NCI-H2196 (cell line): ENCODE measurements around the gene ANXA11.
"Not testable (repeated sequence)": the region's sequence is repeated elsewhere in the genome, so short reads cannot be mapped to it uniquely, and the experiment has no call there.

Source experiments
- DNase-seq: peaks from one replicate; lab custom pipeline; 2025; ENCODE audit not compliant: unreplicated experiment; lab: John Stamatoyannopoulos, UW

ANXA11 gene

GRCh38 chr10:80146918-80147317, 58.4 kb downstream of the ANXA11 start:
- DNase-seq = no peak

GRCh38 chr10:80145406-80146308, 59.7 kb downstream of the ANXA11 start:
- peak; percentile 24 for DNase-seq

DNA sequence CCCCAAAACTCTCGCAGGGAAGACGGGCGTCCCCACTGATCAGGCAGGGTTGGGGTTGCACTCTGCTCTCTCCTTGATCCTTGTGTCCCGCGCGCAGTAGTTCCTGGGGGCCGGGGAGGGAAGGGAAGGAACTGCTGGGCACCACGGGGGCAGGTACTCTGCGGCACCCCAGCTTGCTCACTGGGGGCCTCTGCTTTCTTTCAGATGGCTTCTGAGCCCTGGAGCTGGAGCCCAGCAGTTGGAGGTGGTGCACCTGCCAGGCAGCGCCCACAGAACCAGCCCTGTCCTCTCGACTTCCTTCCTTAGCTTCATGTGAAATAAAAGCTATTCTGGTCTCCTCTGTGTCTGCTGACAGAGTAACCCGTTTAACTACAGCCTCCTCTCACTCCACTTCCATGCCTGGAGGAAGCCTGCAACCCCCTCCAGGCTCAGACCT, 60.6 kb downstream of the ANXA11 start:
- no peak for DNase-seq

GRCh38 chr10:80144067-80144695, 61.2 kb downstream of the ANXA11 start:
- peak; percentile 23 for DNase-seq

- no peak for DNase-seq
These were observed 63.5 kb downstream of the ANXA11 start for GRCh38 chr10:80141696-80142460.

DNA sequence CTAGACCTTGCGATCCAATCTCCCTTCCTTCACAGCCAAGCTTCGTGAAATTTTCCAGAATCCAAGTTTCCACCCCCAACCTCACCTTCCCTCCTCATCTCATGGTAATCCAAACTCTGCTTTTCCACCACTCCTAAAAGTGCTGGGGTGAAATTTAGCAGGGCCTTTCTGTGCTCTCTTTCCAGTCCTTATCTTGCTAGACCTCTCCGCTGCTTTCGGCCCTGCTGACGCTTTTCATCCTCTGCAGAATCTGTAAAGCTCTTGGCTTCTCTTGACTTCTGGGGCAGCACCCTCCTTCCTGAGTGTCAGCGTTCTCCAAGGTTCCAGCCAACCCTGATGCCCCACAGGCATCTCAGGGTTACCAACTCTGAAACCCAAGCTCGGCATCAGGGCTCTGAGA, 65.1 kb downstream of the ANXA11 start:
- no peak for DNase-seq

GRCh38 chr10:80139265-80139664, 66.1 kb downstream of the ANXA11 start:
- DNase-seq = no peak

DNA sequence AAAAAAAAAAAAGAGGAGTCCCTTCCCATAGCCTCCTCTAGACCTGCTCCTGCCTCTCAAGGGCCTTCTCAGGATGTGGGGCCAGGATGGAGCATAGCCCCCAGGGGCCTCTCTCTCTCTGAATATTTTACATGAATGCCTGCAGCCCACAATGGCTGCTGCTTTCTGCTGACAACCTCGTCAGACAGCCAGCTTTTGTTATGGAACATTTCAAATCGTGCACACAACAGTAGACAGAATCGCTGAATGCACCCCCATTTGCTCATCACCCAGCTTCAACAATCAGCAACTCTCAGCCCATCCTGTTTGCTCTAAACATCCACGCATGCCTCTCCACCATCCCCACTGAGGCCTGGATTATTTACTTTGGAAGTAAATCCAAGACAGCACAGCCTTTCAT, 67.4 kb downstream of the ANXA11 start:
- no peak for DNase-seq

- no peak for DNase-seq
These were observed 68.1 kb downstream of the ANXA11 start for GRCh38 chr10:80137031-80137862.

GRCh38 chr10:80136134-80136571, 69.2 kb downstream of the ANXA11 start:
- DNase-seq = no peak

- not testable (repeated sequence) for DNase-seq
These were observed 71.7 kb downstream of the ANXA11 start for GRCh38 chr10:80133687-80134086.

DNA sequence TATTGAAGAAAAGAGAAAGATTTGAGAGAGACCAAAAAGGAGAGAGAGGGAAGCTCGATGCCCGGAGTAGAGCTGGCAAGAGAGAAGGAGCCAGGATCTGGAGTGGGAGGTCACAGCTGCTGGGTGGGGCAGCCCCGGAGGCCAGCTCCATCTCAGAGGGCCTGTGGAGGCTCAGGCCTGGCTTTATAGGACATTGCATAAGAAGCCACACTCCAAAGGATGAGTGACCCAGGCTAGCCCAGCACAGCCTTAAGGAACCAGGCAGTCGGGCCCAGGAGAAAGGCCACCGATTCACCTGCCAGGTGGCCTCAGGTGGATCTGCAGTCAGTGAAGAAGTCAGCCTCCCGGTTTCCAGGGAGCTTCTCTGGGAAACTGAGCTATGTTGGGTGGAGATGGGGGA, 72.1 kb downstream of the ANXA11 start:
- DNase-seq = no peak

DNA sequence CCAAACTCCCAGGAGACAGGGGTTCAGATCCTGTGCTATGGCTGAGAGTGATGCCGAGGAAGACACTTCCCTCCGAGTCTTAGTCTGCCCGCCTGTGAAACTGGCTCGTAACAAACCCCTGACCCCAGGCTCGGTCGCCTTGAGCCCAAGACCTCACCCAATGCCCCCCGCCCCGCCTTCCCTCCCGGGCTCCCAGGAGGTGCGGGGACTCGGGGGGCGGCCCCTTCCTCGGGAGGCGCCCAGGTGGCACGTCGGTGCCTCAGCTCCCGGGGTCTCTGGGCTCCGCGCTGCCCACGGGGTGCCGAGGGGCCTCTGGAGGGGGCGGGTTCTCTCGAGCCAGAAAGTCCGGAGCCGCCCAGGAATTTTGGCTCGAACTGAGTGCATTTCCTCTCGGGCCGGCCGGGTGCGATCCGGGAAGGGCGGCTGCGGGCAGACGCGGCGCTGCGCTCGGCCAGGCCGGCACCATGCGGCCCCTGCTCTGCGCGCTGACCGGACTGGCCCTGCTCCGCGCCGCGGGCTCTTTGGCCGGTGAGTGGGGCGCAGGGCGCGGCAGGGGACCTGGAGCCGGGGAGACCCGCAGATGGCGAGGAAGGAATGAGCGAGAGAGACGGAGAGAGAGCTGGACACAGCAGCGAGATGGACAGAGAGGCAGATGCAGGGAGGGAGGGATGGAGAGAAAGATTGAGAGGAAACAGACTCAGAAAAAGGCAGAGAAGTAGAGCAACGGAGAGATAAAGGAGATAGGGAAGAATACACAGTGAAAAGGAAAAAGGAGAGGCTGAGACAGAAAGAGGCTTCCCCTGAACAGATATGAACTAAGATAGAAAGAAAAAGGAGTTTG, 72.8 kb downstream of the ANXA11 start, which contains the start of gene PLAC9:
TSS of gene PLAC9 (plus strand) at position 432 of the 841 bp plus-strand sequence. CDS start at position 465, 33 bp downstream.
- DNase-seq = no peak

GRCh38 chr10:80131499-80131901, 73.8 kb downstream of the ANXA11 start:
- DNase-seq = no peak

GRCh38 chr10:80126876-80127275, 78.5 kb downstream of the ANXA11 start:
- no peak for DNase-seq

DNA sequence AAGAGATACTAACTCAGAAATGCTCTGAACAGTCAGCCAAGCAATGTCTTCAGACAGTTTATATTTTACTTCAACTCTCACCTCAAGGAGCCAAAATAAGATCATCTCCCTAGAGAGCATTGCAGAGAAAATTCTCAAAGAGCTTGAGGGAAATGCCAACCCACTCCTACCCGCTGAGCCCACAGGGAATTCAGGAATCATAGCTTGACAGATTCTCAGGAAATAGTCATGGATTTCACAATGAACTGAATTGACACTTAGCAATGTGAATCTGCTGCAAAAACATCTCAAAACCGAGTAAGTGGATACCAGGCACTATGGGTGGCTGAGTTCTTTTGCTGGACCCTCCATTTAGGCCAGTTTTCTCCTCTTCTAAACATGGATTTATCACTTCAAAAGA, 82.6 kb downstream of the ANXA11 start:
- no peak for DNase-seq

DNA sequence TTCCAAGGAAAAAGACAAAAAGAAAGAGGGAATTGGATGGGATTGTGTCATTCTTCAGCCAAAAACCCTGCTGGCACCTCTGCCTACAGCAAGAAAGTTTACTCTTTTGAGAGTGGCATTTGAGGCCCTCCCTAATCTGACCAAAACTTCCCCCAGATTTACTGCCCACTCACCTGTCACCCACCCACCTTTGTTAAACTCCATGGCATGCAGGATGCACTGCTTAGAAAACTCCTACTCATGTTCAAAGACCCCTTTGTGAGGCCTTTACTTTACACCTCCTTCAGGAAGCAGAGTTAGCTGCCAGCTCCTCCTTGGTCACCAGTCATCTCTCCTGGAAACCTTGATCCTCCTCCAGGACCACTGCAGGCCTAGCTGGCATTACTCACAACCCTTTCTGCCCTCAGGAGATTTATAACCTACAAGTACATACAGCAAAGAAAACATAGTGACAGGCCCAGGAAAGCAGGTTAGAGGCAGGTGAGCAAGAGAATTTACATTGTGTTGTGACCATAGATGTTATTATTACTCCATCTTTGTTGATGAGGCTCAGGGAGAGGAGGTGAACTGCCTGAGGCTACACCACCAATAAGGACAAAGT, 83.1 kb downstream of the ANXA11 start:
- no peak for DNase-seq

GRCh38 chr10:80118669-80119068, 86.7 kb downstream of the ANXA11 start:
- no peak for DNase-seq

- DNase-seq = no peak
These were observed 94.4 kb downstream of the ANXA11 start for GRCh38 chr10:80110986-80111385.
